Endothelial cell (in vitro differentiated cells): ENCODE results near the gene CFAP74. TPM values are rescaled to one million over a fixed set of nuclear protein-coding genes. Genes with fewer than 3 reads are reported as not detected.

Experiments
- DNase-seq: peaks from one replicate; pipeline ENCODE4 v3.0.0; 2021; ENCODE audit warnings: low spot score
- H3K27ac Mint-ChIP-seq: one replicate; pipeline ENCODE4 v1.8.0; 2021; ENCODE audit warnings: mixed read lengths, inconsistent platforms; ENCODE audit not compliant: unreplicated experiment
- H3K27me3 Mint-ChIP-seq: one replicate; pipeline ENCODE4 v1.8.0; 2021; ENCODE audit warnings: mild to moderate bottlenecking, moderate library complexity, mixed read lengths, inconsistent platforms; ENCODE audit not compliant: unreplicated experiment
- H3K36me3 Mint-ChIP-seq: one replicate; pipeline ENCODE4 v1.8.0; 2021; ENCODE audit warnings: mild to moderate bottlenecking, low read depth, mixed read lengths, inconsistent platforms; ENCODE audit not compliant: unreplicated experiment
- H3K4me1 Mint-ChIP-seq: one replicate; pipeline ENCODE4 v1.8.0; 2021; ENCODE audit warnings: mild to moderate bottlenecking, mixed read lengths, inconsistent platforms; ENCODE audit not compliant: unreplicated experiment
- H3K4me3 Mint-ChIP-seq: one replicate; pipeline ENCODE4 v1.8.0; 2021; ENCODE audit warnings: mild to moderate bottlenecking, mixed read lengths, inconsistent platforms; ENCODE audit not compliant: unreplicated experiment
- H3K9me3 Mint-ChIP-seq: one replicate; pipeline ENCODE4 v1.8.0; 2021; ENCODE audit warnings: mixed read lengths, inconsistent platforms; ENCODE audit not compliant: unreplicated experiment
- total RNA-seq: library from RNA; stranded (reverse); fragmentation: NEBNext Ultra II Directional; extraction: Animal tissue kit (Norgen Biotek cat#: 25700); gene quantifications from one replicate; pipeline ENCODE4 v1.2.1, GENCODE V29; 2021; ENCODE audit not compliant: unreplicated experiment
- TF ChIP-seq, protein P1 (sequence below): fragments of 200-600 bp; sonication (generic); IDR thresholded peaks from one replicate; pipeline ENCODE4 v1.5.0; 2021; ENCODE audit warnings: antibody characterized with exemption; ENCODE audit not compliant: unreplicated experiment

Gene CFAP74
- total RNA-seq, 1 donor from 2014 or later = not detected

DNA sequence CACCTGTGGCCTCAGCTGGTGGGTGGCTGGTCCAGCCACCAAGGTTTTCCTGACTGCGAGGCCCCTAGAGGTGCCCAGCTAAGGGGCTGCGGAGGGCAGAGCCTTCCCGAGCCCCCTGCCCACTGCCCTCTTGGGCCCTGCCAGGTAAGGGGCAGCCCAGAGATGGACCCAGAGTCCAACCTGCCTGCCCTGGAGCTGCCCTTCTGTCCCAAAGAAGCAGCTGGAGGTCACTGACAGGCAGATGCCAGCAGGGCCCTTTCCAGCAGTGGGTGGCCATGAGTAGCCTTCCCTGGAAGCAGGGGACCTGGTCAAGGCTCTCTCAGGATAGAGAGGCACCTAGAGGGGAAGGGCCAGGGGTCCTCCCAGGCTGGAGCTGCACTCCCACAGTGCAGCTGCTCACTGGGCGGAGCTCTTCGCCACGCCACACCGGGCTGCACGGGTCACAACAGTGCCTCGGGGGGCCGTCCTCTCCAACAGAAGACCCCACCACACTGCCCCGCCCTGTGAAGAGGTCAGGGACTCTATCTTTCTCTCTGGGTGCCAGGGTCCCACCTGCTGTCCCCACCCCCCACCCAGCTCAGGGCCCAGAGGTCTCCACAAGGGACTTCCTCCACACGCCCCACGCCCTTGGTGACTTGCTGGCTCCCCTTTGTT lies 101.8 kb downstream of the CFAP74 start:
- TF ChIP-seq, protein P1, sequence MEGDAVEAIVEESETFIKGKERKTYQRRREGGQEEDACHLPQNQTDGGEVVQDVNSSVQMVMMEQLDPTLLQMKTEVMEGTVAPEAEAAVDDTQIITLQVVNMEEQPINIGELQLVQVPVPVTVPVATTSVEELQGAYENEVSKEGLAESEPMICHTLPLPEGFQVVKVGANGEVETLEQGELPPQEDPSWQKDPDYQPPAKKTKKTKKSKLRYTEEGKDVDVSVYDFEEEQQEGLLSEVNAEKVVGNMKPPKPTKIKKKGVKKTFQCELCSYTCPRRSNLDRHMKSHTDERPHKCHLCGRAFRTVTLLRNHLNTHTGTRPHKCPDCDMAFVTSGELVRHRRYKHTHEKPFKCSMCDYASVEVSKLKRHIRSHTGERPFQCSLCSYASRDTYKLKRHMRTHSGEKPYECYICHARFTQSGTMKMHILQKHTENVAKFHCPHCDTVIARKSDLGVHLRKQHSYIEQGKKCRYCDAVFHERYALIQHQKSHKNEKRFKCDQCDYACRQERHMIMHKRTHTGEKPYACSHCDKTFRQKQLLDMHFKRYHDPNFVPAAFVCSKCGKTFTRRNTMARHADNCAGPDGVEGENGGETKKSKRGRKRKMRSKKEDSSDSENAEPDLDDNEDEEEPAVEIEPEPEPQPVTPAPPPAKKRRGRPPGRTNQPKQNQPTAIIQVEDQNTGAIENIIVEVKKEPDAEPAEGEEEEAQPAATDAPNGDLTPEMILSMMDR = no peak

DNA sequence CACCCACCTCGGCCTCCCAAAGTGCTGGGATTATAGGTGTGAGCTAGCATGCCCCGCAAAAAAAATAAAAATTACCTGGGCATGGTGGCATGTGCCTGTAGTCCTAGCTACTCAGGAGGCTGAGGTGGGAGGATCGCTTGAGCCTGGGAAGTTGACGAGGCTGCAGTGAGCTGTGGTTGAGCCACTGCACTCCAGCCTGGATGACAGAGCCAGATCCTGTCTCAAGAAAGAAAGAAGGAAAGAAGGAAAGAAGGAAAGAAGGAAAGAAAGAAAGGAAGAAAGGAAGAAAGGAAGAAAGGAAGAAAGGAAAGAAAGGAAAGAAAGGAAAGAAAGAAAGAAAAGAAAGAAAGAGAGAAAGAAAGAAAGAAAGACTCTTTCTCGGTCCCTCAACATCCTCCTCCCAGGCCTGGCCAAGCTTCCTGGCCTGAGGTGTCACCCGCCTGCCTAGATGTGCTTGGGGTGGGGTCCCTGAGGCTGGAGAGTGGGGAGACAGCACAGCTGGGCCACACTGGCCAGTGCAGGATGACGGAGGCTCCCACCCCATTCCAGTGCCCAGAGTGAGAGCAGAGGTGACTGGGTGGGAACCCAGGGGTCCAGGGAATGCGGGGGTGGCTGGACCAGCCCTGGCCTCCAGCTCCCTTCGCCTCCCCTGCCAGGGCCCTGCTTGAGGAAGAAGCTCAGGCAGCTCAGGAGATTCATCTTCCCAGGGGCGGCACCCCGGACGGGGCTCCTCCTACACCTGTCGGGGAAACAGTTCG lies 102.5 kb downstream of the CFAP74 start:
- Mint-ChIP-seq H3K27me3 (peaks cover under 1% of the 10 kb centered on the region), H3K36me3 (peaks cover 1% of the 10 kb centered on the region), H3K4me3 (no peak overlapping the region), H3K4me1 (peaks cover 7% of the 10 kb centered on the region), H3K9me3 (no peaks in the 10 kb centered on the region), H3K27ac (no peak overlapping the region)
- TF ChIP-seq, protein P1 = no peak
- no peak for DNase-seq

More for the DNA sequence above, 101.8 kb downstream of the CFAP74 start:
- H3K27ac Mint-ChIP-seq = no peak overlapping the region
- no peak for DNase-seq
- peaks cover 10% of the 10 kb centered on the region for H3K4me1 Mint-ChIP-seq
- no peaks in the 10 kb centered on the region for H3K9me3 Mint-ChIP-seq
- H3K27me3 Mint-ChIP-seq = peaks cover 4% of the 10 kb centered on the region
- H3K36me3 Mint-ChIP-seq = peaks cover 3% of the 10 kb centered on the region
- no peak overlapping the region for H3K4me3 Mint-ChIP-seq

DNA sequence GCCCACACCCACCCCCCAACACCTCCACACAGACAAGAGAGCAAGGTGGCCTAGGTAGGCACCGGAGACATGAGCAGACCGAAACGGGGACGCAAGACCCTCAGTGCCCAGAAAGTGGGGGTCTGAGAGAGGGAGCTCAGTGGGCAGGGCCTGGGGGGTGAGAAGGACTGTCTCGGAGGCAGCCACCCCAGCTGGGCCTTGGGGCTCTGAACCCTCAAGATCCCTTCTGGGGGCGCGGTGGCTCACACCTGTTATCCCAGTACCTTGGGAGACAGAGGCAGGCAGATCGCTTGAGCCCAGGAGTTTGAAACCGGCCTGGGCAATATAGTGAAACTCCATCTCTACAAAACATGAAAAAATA lies 103.6 kb downstream of the CFAP74 start:
- no peak for DNase-seq
- peaks cover 7% of the 10 kb centered on the region for H3K4me1 Mint-ChIP-seq
- TF ChIP-seq, protein P1 = no peak
- no peak overlapping the region for H3K27ac Mint-ChIP-seq
- no peaks in the 10 kb centered on the region for H3K27me3 Mint-ChIP-seq
- H3K9me3 Mint-ChIP-seq = no peaks in the 10 kb centered on the region
- H3K36me3 Mint-ChIP-seq = no peaks in the 10 kb centered on the region
- no peak overlapping the region for H3K4me3 Mint-ChIP-seq

DNA sequence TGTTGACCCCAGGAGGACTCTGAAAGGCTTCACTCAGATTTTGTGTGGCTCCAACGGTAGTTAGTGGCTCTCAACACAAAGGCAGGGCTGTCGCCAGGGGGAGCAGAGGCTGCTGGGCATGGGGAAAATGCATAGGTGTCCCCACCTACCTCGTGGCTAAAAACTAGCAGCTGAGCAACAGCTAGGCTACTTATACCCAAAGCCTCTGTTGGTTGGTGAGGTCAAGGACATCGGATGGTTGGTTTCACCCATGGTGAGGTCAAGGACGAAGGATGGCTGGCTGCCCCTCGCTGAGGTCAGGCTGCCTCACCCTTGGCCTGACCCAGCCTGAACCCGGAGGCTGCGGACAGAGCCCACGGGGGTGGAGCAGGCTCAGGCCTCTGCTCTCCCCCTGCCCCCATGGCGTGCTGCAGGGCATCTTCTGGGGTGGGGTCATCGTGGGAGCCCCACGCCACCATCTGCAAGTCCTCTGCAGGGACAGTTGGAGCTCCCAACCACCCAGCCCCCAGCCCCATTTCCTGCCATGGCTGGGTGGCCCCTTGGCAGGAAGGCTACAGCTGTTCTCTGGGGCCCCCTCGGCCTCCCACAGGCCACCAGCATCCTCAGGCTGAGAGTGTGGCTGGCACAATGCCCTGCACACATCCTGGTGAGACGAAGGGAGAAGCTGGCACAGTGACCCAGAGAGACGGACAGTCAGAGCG lies 104.2 kb downstream of the CFAP74 start:
- Mint-ChIP-seq H3K27ac (no peak overlapping the region), H3K36me3 (no peaks in the 10 kb centered on the region), H3K27me3 (peaks cover 3% of the 10 kb centered on the region), H3K9me3 (no peaks in the 10 kb centered on the region), H3K4me3 (no peak overlapping the region), H3K4me1 (peaks cover 13% of the 10 kb centered on the region)
- no peak for DNase-seq
- TF ChIP-seq, protein P1 = no peak
